Astrocyte of the cerebellum (primary cell): Measurements from ENCODE around the gene VPS13D.

Experiments used
- DNase-seq: peaks from one replicate; pipeline ENCODE4 v3.0.0-alpha.2; 2011; ENCODE audit warnings: low read depth
- H3K4me3 ChIP-seq: 2 replicates; pipeline ENCODE4 v1.5.1; 2011; ENCODE audit warnings: mild to moderate bottlenecking, low read depth, low read length, moderate library complexity
- CTCF ChIP-seq: IDR thresholded peaks from 2 replicates; pipeline ENCODE4 v1.5.1; 2012; ENCODE audit warnings: low read length, low read depth, moderate library complexity, mild to moderate bottlenecking; ENCODE audit errors: missing control alignments
- in situ Hi-C: cut with HindIII; loops from 2 replicates; pipeline ENCODE4 v1.10.0; 2017; ENCODE audit warnings: low sequenced_read_pairs

The VPS13D gene

GRCh38 chr1:12336413-12336812, 106.6 kb downstream of the VPS13D start:
- in situ Hi-C loops: loop anchor here (10.0 kb wide), 1 partner anchor 298 kb away; no protein-coding TSS in a partner anchor

DNA sequence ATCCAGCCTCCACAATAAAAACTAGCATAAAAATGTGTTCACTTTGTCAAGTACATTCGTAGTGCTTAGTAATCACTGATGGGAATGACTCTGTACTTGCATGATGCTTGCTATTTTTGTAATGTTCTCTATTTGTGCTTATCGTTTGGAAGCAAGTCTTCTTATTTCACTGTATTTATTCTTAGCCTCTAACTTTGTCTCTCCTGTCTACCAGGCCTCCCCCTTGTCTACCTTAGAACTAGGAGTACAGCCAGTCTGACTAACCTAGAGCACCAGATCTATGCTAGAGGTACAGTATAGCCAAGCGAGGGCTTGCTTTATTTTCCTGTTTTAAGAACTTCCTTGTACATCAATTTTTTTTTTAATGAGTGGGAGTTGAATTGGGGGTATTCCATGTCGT, 108.2 kb downstream of the VPS13D start:
- no peak overlapping the region for H3K4me3 ChIP-seq
- no peak for DNase-seq
- no peak for TF ChIP-seq CTCF
- in situ Hi-C loops: loop anchor here (10.0 kb wide), 1 partner anchor 297 kb away; no protein-coding TSS in a partner anchor

More at GRCh38 chr1:12336413-12336812, 106.6 kb downstream of the VPS13D start:
- DNase-seq: peak; percentile 83
- no peak for TF ChIP-seq CTCF
- H3K4me3 ChIP-seq: no peak overlapping the region

DNA sequence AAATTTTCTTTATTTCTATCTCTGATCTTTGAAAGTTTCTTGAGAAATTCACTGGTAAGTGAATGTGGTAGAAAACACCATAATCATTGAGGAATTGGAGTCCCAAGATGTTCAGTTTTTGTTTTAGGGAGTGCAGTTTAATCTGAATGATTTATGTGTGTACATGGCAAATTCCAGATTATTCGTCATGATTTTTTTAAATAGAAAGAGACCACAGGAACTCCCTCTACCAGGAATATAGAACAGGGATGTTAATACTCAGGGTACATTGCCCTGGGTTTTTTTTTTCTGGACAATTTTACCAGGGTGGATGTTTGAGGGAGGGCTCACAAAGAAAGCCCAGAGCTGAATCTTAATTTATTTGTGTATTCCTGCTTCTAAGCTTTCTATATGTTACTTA, 109.0 kb downstream of the VPS13D start:
- TF ChIP-seq CTCF: no peak
- H3K4me3 ChIP-seq: no peak overlapping the region
- in situ Hi-C loops: loop anchor here (10.0 kb wide), 1 partner anchor 296 kb away; no protein-coding TSS in a partner anchor
- DNase-seq: no peak

- no peak overlapping the region for H3K4me3 ChIP-seq
- in situ Hi-C loops: loop anchor here (10.0 kb wide), 1 partner anchor 295 kb away; no protein-coding TSS in a partner anchor
- DNase-seq: no peak
- TF ChIP-seq CTCF: peak; percentile 26
Observed at GRCh38 chr1:12339396-12339795, 109.6 kb downstream of the VPS13D start.

GRCh38 chr1:12339811-12340543, 110.1 kb downstream of the VPS13D start:
- TF ChIP-seq CTCF: no peak
- DNase-seq: no peak
- no peak overlapping the region for H3K4me3 ChIP-seq
- in situ Hi-C loops: loop anchor here (10.0 kb wide), 1 partner anchor 295 kb away; no protein-coding TSS in a partner anchor

- in situ Hi-C loops: no loop called here
- DNase-seq: no peak
- no peak overlapping the region for H3K4me3 ChIP-seq
- TF ChIP-seq CTCF: no peak
Observed at GRCh38 chr1:12340544-12340930, 110.7 kb downstream of the VPS13D start.
